ENCODE measurements around the gene GNPAT.

DNA sequence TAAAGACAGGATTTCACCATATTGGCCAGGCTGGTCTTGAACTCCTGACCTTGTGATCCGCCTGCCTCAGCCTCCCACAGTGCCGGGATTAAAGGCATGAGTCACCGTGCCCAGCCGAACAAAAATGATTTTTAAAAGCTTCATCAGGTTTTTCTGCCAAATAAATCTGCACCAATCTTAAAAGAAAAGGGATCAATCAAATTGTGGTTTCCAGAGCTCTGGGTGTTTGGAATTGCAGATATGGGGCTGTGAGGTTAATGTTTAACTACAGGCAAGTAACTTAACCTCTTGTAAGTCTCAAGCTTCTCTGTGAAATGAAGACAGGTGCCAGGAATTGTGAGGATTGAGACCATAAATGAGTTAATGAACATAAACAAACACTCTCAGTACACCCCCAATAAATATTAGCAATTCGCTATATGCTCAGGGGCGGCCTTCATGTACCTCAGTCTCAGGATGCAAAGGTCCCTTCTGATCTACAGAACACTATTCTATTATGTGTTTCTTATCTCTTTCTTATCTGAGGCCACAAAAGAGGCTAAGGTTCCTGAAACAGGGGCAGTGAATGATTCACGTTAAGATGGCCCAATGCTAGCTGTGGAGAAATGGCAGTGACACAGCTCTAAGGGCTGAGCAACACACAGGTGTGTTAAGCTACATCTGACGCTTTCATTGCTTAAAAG is 7.1 kb upstream of the GNPAT start:
- no peak for TF ChIP-seq CTCF (IDR thresholded peaks at IDR 0.05; ENCODE audit: low read depth, low read length)
- TF ChIP-seq EZH2phosphoT487 (IDR thresholded peaks at IDR 0.05; ENCODE audit: low read depth): no peak

Measured in OCI-LY3 (cell line).